Mesenteric fat pad (tissue), 1 donor: Measurements from ENCODE around the gene SH2D6. TPM values are rescaled to one million over a fixed set of nuclear protein-coding genes. Genes with fewer than 3 reads are reported as not detected.

Experiments
- DNase-seq: peaks from one replicate; pipeline ENCODE4 v3.0.0-alpha.2; 2020; ENCODE audit warnings: low spot score
- total RNA-seq: library from RNA; stranded (reverse); fragmentation: NEBNext Ultra II Directional; extraction: Animal tissue kit (Norgen Biotek cat#: 25700); gene quantifications from one replicate; pipeline ENCODE4 v1.2.1, GENCODE V29; 2021
- donor health status: DM: yes; HTN: yes; CAD: no.

Gene SH2D6
- total RNA-seq, 1 donor from 2014 or later, result not detected

DNA sequence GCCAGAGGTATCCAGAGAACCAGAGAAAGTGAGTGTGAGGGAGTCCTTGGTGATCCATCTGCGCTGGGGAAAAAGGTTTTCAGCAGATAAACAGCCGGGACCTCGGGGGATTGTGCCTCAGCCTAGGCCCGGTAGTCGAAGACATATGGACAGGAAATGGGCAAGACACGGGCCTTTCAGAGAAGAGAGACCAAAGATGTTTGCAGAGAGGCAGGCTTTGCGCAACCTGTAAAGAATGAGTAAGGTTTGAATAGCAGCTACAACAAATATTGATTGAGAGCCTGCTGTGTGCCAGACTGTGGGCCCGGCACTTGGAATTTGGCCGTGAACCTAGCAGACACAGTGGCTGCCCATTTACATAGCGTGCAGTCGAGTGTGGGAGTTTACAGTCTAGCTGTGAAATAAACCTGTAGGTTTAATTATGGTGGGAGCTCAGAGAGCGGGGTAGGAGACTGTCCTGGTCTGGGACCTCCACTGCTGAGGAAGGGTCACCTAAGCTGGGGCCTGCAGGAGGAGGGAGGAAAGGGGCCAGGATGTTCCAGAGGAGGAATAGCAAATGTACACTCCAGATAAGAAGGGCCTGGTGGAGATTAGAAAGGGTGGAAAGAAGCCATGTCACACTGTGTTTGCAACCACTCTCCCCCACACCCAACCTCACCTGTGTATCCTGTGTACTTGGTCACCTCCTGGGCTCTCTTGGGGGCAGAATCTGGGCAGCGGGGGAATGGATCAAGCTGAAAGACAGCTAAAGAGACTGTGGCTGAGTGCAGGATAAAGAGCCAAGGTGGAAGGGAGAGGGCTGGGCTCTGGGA, 3.0 kb downstream of the SH2D6 start:
- DNase-seq, result no peak

- DNase-seq, result no peak
Measured at GRCh38 chr2:85422072-85422457, 3.6 kb downstream of the SH2D6 start.

DNA sequence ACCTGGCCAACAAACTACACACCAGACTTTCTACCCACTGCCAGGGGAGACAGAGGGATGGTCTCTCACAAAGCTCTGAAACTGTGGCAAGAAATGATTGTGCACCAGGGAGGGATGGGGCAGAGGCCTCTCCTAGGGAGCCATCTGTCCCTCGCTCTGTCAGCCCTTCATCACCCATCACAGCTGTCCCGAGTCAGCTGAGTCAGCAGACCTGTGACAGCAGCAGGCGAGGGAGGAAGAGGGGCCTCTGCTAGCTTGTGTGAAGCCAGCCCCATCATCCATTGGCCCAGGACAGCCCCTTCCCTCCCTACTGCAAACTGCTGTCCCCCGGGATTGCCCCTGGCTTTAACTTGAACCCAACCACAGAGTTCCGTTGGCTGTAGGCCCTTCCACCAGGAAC, 5.0 kb downstream of the SH2D6 start:
- DNase-seq, result no peak

DNA sequence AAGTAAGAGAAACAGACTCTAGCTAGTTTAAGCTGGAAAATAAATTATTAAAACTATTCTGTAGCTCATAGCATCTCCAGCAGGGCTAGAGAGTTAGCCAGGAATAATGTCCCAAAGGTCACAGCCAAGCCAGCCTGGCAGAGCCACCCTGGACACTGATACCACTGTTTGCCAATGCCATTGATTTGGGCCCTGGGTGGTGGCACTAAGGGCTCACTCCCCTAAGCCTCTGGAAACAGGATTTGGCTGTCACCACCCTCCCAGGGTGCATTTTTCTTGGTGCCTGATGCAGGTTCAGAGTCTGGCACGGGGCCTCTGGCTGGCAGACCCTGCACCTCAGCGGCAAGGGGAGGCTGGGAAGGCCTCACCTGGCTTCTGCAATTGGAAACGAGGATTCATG, 7.1 kb downstream of the SH2D6 start:
- DNase-seq, result no peak

GRCh38 chr2:85427300-85427835, 8.9 kb downstream of the SH2D6 start:
- DNase-seq, result no peak

DNA sequence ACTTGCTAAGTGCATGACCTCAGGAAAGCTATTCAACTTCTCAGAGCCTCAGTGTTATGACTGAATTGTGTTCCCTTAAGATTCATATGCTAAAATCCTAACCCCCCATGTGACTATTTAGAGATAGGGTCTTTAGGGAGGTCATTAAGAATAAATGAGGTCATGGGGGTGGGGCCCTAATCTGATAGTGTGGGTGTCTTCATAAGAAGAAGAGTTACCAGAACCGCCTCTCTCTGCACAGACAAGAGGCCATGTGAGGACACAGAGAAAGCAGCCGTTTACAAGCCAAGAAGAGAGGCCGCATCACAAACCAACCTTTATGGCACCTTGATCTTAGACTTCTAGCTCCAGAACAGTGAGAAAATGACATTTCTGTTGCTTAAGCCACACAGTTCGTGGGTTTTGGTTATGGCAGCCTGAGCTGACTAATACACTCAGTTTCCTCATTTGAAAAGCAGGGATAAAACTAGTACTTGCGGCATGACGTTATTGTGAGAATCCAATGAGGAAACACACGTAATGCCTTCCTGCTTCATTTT, 9.9 kb downstream of the SH2D6 start:
- no peak for DNase-seq

DNA sequence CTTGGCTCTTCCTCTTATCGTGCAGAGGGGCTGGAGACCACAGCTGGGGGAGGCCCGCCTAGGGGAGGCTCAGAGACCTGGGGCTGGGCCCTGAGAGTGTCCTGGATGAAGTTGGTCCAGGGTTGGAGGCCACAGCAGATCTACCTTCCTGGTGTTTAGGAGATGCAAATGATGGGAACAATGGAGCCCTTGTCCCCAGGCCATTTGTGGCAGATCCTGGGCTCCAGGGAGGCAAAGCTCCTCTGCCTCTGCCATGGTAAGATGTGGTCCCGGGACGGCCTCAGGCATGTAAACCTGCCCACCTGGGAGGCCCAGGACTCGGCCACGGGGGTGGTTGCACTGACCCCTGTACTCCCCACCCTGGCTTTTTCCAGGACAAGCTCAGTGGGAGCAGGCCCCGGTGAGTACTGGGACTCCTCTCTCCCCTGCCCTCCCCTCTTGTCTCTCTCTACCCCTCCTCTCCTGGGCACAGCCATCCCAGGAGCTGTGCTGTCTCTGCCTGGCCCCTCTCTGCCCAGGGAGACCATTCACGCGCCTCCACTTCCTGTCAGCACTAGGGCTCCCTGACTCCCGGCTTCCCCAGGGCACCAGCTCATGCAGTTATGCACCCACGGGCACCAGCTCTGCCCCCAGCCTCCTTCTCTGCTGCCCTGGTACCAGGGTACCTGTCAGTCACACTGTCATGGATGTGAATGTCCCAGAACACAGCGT, 10.9 kb downstream of the SH2D6 start:
- DNase-seq, result peak; percentile 85

DNA sequence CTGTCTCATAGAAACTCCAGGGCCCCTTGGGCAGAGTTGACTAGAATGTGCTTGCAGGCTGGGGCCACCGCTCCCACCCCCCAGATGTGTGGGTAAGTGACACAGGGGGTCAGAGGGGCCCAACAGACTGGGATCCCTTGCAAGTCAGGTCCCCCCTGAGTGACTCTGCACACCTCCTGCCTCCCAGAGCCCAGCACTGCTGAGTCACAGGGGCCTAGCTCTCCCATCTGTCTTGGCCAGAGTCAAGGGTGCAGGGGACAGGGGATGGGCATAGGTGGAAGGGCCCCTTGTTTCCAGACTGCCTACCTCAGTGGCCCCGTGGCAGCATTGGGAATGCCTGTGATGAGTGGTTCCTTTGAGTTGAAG, 11.4 kb downstream of the SH2D6 start:
- DNase-seq, result no peak

GRCh38 chr2:85430752-85431569, 12.4 kb downstream of the SH2D6 start:
- DNase-seq, result no peak

GRCh38 chr2:85431570-85432205, 13.2 kb downstream of the SH2D6 start:
- DNase-seq, result peak; percentile 87

DNA sequence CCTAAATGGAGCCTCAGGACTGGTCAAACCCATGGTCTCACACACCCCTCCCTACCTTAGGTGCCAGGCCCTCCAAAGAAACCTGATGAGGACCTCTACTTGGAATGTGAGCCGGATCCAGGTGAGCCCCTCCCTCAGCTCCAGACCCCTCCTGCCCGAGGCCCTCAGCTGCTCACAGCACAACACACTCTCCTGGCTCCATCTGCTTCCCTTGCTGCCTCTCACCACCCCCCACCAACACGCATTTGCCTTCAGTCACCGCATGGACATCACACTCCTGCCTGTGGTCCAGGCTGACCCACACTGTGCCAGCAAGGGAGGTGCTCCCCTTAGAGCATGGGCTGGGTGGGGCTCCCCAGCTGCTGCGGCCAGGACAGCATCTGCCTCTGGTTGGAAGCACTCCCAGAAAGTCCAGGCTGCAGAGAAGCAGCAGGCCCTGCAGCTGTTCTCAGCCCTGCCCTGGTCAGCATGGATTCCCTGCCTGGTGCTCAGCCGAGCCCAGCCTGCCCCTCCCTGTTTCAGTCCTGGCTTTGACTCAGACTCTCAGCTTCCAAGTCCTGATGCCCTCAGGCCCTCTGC, 15.1 kb downstream of the SH2D6 start:
- DNase-seq, result peak; percentile 90

GRCh38 chr2:85434696-85435095, 16.2 kb downstream of the SH2D6 start:
- peak; percentile 87 for DNase-seq

- no peak for DNase-seq
Measured at GRCh38 chr2:85435220-85435958, 16.9 kb downstream of the SH2D6 start.

DNA sequence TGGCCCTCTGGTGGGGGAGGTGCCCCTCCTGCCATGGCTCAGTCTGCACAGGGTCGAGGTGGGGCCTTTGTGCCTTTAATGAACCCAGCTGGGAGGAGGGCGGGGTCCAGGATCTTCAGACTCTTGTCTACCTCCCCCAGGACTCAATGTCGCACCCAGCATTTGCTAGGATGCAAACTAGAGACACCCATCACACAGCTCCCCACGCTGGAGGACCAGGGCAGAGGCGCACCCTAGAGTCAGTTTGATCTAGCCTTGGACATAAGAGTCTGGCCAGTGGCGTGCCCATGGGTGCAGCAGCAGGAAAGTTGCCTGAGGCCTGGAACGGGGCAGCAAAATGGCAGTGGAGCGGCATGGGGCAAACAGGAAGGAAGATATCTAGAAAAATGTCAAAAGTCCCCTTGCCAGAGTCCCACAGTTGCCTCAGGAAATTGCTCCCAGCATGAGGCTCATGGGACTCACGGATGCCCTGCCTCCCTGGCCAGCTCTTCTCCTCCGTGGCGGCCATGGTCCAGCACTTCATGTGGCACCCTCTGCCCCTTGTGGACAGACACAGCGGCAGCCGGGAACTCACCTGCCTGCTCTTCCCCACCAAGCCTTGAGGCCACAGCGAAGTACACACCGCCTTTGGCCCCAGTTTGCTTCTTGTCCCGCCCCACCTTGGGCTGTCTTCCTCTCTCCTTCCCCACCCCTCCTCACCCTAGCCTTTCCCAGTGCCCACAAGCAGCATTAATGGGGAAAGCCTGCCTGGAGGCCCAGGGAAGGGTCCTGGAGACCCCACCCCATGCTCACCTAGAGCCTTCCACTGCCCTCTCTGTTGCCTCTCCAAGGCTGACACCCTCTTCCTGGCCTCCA, 17.7 kb downstream of the SH2D6 start:
- peak; percentile 83 for DNase-seq

- DNase-seq, result no peak
Measured at GRCh38 chr2:85436836-85437487, 18.4 kb downstream of the SH2D6 start.

DNA sequence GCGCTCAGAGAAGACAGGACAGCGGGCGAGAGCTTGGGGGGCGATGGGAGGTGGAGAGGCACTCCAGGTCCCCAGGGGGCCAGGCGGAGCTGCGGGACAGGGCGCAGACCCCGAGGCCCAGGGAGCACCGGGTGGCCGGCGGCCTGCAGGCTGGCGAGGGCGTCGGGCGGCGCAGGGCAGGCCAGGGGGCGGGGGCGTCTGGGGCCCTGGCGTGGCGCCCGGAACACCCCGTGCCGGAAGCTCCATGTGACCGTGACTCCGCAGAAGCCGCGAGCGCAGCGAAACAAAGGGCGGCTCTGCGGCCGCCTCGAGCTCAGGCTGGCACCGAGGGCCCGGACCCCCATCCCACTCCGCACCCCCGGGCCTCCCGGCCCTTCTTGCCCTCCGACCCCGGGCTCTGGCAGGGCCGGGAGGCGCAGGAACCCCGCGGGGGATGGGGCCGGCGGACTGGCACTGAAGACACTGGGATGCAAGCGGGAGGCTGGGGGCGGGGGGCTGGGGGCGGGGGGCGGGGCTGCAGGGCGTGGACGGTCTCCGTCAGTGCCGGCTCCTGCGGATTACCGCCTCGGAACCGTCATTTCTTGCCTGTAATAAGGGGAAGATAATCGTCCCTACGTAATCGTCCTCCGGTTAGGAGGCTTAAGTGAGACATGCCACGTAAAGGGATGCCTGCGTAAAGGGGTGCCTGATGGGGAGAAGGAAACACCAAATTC, 19.1 kb downstream of the SH2D6 start:
- peak; percentile 97 for DNase-seq

DNA sequence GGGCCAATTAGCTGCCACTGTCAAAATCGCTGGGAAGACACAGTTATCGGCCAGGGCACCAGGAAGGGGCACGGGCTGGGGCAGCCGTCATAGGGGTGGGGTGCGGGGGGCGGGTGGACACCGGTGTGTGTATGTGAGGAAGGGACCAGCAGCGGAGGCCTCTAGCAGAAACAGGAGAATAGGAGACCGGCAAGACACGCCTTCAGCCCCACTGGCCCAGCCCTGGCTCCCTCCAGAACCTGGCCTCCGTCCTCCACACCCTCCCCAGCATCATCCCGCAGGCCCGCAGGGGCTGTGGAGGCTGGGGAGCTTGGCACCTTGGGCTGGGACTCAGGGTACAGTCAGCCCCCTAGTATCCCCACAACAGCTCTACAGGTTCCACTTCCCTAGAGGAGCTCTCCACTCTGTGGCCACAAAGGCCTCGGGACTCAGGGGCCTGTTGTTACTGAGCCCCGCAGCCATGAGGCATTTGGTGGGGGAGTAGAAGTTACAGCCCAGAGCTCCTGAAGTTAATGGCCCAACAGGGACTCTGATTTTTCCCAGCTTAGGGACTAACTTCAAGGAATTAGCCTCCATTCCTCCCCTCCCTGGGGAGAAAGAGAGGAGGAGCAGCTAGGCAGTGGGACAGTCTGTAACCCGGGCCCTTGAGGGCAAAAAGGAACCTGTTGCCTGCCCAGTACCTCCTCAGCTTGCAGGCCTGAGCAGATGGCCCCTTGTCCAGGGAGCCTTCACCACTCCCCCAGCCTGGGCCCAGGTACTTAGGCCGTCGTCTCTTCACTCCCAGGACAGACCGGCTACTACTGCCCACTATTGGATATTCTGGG, 19.9 kb downstream of the SH2D6 start:
- DNase-seq, result no peak
